Right renal pelvis (tissue), 4 donors: Measurements from ENCODE around the gene UNK. TPM values are rescaled to one million over a fixed set of nuclear protein-coding genes. Genes with fewer than 3 reads are reported as not detected.
A peak's percentile ranks its signal among the peaks of the same experiment; 100 is the strongest.

Source experiments
- DNase-seq, 4 donors: peaks; one replicate each; pipeline ENCODE4 v3.0.0-alpha.2; 2013; ENCODE audit warnings: low read depth in 4 of 4, low spot score in 3 of 4, missing footprints in 1 of 4
- polyA plus RNA-seq, 4 donors: library from polyadenylated mRNA; unstranded; fragments of 120-200 nt; gene quantifications; one replicate each; pipeline ENCODE4 v1.2.1, GENCODE V29; 2013; ENCODE audit not compliant: insufficient read length in 4 of 4

Gene UNK, protein sequence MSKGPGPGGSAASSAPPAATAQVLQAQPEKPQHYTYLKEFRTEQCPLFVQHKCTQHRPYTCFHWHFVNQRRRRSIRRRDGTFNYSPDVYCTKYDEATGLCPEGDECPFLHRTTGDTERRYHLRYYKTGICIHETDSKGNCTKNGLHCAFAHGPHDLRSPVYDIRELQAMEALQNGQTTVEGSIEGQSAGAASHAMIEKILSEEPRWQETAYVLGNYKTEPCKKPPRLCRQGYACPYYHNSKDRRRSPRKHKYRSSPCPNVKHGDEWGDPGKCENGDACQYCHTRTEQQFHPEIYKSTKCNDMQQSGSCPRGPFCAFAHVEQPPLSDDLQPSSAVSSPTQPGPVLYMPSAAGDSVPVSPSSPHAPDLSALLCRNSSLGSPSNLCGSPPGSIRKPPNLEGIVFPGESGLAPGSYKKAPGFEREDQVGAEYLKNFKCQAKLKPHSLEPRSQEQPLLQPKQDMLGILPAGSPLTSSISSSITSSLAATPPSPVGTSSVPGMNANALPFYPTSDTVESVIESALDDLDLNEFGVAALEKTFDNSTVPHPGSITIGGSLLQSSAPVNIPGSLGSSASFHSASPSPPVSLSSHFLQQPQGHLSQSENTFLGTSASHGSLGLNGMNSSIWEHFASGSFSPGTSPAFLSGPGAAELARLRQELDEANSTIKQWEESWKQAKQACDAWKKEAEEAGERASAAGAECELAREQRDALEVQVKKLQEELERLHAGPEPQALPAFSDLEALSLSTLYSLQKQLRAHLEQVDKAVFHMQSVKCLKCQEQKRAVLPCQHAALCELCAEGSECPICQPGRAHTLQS
- 10 to 100 TPM; 34.5 to 39.2 (median 35.8) TPM for polyA plus RNA-seq

DNA sequence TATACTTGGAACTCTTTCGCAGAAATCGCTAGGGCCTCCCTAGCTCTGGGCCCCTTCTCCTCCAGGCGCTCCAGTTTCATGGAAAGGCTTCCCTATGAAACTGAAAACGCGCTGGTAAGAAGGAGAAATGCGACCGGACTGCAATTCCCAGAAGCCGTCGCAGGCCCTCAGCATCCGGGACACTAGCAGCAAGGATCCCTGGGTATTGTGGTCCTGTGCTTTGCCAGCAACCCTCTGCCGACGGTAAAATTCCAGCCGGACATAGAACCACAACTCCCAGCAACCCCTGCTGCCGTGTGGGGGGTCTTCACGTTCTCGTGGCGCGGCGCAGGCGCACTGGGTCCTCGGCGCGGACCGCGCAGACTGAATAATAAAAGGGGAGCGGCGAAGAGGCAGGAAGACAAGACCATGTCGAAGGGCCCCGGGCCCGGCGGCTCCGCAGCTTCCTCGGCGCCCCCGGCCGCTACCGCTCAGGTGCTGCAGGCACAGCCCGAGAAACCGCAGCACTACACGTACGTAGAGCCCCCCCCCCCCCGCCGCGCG lies at the start of gene UNK:
Gene UNK (plus strand): TSS at position 334 of the 543 bp plus-strand sequence. CDS start 75 bp downstream, at position 409.
- DNase-seq: peak; percentile 98 to 99 (median 98)

GRCh38 chr17:75736173-75736835 lies 48.3 kb upstream of the UNK start:
- no peak for DNase-seq

DNA sequence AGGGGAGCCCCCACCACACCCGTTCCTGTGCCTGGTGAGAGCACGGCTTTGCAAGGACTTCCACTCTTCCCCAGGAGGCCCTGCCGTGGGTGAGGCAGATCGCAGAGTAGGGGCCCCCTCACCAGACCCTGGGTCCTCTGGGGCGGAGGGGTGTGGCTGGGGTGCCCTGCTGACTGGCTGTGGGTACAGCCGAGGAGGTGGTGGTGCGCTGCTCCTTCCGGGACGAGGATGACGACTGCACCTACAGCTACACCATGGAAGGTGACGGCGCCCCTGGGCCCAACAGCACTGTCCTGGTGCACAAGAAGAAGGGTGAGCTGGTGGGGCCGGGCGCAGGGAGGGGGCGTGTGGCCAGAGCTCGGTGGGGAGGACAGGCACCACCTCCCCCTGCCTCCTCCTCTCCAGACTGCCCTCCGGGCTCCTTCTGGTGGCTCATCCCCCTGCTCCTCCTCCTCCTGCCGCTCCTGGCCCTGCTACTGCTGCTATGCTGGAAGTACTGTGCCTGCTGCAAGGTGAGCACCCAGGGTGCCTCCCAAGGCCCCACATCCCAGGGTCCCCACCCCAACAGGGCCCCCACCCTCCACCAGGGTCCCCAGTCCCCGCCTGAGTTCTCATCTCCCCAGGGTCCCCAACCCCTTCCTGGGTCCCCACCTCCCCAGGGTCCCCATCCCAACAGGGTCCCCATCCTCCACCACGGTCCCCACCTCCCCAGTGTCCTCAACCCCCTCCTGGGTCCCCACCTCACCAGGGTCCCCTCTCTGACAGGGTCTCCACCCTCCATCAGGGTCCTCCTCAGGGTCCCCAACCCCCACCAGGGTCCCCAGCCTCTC lies 47.3 kb upstream of the UNK start:
- DNase-seq: no peak

GRCh38 chr17:75738218-75738802 lies 46.3 kb upstream of the UNK start:
- no peak for DNase-seq

DNA sequence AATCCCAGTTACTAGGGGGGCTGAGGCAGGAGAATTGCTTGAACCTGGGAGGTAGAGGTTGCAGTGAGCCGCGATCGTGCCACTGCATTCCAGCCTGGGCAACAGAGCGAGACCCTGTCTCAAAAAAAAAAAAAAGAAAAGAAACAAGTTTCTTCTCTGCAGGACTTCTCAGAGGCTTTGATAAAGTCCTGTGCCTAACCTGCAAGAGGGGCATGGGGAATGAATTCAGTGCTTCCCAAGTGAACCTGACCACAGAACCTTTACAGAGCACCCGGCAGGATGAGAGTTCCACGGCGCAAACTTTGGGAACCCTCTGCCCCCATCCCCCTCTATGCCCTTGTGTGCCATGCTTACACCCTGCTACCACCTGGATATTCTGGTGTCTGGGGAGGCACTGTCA lies 45.4 kb upstream of the UNK start:
- DNase-seq: no peak

GRCh38 chr17:75739801-75740200 lies 44.8 kb upstream of the UNK start:
- no peak for DNase-seq

DNA sequence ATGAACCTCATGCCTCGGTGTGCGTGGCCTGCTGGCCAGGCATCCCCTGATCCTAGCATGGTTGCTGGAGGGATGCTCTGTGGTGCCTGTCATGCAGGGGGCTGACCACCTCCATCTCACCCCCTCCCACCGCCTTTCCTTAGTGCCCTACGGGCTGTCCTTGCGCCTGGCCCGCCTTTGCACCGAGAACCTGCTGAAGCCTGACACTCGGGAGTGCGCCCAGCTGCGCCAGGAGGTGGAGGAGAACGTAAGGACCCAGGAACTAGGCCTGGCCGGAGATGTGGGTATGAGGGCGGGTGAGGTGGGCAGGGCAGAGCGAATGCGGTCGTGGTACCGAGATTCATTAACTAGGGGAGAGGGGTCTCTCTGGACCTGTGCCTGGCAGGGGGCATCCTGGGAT lies 44.4 kb upstream of the UNK start:
- DNase-seq: no peak

DNA sequence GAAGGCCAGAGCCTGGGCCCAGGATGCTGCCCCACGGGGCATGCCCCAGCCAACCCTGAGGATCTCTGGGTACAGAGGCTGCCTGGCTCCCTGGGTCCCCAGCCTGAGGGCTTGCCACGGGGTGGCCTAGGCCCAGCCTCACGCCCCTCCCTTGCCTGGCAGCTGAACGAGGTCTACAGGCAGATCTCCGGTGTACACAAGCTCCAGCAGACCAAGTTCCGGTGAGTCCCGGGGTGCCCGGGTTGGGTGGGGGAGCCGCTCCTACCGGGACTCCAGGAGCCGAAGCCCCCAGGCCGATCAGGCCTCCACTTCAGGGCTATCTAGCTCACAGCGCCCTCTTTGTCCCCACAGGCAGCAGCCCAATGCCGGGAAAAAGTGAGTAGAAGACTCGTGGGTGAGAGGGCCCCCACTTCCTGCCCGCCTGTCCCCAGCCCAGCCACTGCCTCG lies 44.0 kb upstream of the UNK start:
- no peak for DNase-seq

DNA sequence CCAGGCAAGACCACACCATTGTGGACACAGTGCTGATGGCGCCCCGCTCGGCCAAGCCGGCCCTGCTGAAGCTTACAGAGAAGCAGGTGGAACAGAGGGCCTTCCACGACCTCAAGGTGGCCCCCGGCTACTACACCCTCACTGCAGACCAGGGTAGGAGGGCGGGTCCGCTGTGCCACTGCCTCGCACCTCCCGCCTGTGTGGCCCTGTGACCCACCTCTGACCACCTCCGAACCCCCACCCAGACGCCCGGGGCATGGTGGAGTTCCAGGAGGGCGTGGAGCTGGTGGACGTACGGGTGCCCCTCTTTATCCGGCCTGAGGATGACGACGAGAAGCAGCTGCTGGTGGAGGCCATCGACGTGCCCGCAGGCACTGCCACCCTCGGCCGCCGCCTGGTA lies 42.3 kb upstream of the UNK start:
- no peak for DNase-seq

DNA sequence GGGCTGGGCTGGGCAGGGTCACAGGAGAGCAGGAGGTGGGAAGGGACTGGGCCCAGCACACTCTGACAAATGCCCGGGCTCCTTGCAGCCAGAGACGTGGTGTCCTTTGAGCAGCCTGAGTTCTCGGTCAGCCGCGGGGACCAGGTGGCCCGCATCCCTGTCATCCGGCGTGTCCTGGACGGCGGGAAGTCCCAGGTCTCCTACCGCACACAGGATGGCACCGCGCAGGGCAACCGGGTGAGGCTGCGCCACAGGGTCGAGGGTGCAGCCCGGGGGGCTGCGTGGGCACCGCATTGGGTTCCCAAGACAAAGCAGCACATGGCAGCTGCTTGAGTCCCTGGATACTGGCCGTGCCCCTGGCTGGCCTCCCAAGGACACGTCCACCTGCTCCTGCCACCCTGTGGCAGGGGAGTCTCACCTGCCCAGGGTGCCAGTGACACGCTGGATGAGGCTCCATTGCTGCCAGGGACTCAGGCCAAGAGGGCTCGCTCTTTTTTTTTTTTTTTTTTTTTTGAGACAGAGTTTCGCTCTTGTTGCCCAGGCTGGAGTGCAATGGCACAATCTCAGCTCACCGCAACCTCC lies 40.9 kb upstream of the UNK start:
- no peak for DNase-seq

DNA sequence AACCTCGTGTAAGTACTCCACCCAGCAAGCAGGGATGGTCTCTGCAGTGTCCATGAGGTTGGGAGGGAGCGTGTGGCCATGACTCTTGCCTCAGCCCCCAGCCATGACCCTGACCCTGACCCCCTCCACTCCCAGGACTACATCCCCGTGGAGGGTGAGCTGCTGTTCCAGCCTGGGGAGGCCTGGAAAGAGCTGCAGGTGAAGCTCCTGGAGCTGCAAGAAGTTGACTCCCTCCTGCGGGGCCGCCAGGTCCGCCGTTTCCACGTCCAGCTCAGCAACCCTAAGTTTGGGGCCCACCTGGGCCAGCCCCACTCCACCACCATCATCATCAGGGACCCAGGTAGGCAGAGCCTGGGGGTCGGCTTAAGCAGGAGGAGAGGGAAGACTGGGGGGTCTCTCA lies 35.9 kb upstream of the UNK start:
- DNase-seq: no peak

DNA sequence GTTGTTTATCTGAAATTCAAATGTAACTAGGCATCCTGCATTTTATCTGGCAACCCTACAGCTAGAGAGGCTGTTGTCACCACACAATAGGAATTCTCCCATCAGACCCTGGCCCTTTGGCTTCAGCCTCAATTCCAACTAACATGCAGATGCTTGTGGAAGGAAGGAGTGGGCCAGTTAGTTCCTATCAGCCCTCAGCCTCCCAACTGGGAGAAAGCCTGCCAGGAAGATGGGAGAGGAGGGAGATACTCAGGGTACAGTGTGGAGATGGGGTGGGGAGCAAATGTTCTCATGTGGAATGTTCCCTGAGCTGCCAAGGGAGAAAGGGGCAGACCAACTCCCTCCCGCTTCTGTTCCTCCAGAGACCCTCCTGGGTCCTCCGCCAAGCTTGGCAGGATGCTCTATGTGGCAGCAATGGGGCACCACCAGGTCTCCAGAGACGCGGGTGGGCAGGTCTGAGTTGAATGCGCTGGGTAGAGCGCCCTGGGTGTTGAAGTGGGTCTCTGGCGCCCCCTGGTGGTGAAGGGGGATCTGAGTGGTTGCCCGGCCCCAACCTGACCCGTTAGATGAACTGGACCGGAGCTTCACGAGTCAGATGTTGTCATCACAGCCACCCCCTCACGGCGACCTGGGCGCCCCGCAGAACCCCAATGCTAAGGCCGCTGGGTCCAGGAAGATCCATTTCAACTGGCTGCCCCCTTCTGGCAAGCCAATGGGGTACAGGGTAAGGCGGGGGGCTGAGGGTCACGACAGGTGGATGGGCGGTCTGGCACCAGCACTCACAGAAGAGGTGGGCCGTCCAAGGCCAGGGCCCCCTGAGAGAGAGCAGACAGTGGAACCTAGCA lies 34.8 kb upstream of the UNK start:
- peak in 2 of 4 donors; percentile 56 to 66 for DNase-seq

- no peak for DNase-seq
Observed at GRCh38 chr17:75750661-75751423, 33.8 kb upstream of the UNK start.

GRCh38 chr17:75751676-75752404 lies 32.8 kb upstream of the UNK start:
- DNase-seq: no peak

DNA sequence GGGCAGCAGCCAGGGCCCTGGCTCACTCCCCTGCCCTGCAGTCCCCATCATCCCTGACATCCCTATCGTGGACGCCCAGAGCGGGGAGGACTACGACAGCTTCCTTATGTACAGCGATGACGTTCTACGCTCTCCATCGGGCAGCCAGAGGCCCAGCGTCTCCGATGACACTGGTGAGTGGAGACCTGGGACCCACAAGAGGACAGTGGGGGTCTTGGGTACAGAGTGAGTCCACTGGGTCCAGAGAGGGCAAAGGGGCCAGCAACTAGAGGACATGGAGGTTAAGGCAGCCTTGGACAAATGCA lies 32.2 kb upstream of the UNK start:
- no peak for DNase-seq

GRCh38 chr17:75752802-75753513 lies 31.6 kb upstream of the UNK start:
- no peak for DNase-seq
